DLD1 (cell line): ENCODE results near the gene DLEU7.

Experiments used
- in situ Hi-C: cut with HindIII; loops from 2 replicates; pipeline ENCODE4 v1.10.0; 2017; ENCODE audit warnings: low sequenced_read_pairs

Gene DLEU7

DNA sequence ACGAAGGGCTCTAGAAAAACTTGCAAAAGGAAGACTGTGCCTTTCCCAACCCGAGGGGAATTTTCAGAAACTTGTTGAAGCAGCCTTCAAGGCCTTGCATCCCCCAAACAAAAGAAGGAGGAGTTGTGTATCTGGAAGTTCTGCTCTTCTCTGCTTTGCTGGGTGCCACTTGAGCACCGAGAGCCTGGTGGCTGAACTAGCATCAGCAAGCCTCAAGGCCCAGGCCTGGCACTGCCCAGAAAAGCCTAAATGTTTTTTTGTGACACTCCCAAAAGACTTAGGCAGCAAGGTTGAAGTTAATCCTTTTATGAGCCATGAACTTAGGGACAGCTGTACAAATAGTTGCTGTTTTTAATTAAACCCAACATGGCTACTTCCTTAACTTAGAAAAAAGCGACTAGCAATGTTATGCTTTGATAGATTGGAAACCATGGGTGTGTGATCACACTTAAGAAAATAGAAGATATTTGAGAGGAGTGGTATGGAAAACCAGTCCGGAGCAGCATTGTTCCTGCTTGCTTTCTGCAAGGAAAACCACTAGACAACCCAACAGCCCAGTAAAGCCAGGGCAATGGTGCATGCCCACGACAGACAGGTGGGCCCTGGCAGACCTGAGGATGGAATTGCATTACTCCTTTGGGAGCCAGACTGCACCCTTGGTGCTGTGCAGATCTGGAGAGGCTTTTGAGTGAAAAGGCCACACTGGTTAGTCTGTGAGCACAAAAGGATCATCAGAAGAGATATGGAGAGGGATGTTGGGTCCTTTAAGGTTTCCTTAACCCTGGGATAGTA, 788 bp upstream of the DLEU7 start:
- in situ Hi-C loops: no loop called here

DNA sequence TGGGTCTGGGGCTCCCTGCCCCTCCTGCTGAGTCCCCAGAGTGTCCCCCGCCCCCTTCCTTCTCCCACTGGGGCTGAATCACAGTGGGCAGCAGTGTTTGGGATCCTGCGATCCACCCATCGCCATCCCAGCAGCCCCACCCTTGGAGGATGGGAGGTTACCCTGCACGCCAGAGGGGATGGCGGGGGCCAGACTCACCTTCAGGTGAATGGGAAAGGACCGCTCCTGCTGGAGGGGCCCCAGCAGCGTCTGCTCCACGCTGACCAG, 569 bp downstream of the DLEU7 start:
- in situ Hi-C loops: no loop called here

DNA sequence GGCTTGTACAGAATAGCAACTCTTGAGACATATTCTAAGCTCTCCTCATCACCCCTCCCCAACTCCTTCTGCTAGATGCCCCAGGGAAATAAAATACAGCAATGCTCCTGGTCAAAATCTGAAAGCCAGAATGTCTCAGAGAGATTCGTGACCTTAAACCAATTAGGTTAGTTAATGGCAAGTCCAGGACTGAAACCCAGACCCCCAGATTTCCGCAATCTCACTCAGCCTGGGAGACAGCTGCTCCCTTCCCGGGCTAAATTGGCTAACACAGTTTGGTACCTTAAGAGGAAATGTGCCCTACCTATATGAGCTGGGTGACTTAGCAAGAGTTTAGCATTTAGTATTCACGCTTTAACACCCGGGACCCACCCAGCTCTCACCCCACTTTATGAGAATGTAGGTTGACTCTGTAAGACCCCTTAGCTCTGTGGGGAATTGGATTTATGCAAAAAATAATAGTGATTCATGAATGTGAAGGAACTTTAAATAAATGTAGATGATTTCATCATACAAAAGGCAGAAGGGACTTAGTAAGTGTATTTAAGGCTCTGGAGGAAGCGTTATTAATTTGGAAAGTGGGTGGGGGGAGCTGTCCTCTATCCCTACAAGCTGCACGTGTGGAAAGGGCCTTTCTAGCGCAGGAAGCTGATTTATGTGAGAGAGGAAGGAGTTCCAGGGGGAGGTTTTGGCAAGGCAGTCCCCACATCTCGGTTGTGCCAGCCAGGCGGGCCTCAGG, 1.1 kb downstream of the DLEU7 start:
- in situ Hi-C loops: no loop called here

DNA sequence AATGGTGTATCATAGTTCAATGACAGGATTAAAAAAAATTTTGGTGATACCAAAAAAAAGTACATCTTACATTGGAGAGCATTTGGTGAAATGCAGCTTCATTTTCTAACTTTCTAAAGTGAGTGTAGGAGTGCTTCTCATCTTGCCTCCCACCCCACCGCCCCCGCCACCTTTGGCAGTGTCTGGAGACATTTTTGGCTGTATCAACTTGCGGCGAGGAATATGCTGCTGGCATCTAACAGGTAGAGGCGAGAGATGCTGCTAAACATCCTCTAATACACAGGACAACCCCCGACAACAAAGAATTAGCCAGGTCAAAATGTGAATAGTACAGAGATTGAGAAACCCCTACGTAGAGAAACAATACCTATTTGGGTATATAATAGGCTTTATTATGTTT, 1.7 kb downstream of the DLEU7 start:
- in situ Hi-C loops: no loop called here

DNA sequence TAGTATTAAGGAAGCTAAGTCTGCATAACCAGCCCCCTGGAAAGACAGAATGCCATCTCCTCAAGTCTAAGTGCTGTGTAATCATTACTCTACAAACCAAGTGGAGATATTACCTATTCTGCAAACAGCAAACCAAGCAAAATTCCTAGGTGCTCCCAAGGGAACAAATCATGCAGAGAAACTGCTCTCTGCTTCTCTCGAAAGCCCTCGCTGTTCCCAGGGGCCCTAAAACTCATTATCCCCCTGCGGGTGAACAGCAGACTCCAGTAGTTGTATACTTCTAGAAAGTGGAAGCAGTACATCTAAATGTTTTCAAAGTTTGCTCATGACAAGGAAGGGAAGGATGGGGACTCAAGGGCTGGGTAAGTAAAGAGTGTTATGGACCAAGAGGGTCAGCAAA, 3.2 kb downstream of the DLEU7 start:
- in situ Hi-C loops: no loop called here

DNA sequence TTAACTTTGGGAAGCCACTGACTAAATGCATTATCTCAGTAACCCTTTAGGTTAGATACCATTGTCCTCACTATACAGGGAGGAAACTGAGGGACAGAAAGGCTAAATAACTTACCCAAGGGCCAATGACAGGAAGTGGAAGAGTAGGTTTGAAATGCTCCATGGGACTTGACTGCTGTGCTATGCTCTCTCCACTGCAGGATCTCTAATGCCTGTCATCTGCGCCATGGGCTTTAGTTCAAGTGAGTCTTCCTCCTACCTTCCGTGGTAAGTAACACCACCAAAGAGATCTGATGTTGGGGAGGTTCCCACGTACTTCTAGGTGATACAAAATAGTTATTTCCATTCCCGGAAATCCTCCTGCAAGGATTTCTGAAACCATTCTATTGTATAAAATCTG, 3.7 kb downstream of the DLEU7 start:
- in situ Hi-C loops: no loop called here

DNA sequence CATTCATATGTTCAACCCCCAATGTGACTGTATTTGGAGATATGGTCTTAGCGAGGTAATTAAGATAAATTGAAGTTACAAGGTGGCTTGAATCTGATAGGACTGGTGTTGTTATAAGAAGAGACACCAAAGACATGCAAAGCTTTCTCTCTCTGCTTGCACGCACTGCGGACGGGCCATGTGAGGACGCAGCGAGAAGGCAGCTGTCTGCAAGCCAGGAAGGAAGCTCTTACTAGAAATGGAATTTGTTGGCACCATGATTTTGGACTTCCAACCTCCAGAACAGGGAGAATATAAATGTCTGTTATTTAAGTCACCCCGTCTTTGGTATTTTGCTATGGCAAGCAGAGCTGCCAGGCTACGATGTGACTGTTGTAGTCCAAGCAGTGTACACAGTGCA, 4.8 kb downstream of the DLEU7 start:
- in situ Hi-C loops: no loop called here

DNA sequence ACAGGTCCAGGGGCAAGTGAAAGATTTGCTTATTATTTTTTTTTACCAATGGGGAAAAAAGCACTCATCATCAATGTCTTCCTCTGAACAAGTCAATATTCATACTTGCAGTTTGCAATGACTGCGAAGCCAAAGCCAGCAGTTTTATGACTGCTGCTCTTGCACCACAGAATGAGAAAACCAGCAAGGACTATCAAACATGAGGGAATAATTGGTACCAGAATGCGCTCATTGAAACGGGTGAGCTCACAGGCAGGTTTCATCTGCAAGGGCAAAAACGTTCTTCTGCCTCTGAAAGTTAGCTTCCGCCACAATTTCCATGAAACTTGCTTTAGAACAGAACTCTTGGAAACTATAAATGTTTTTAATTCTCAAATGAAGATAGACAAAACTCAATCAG, 5.5 kb downstream of the DLEU7 start:
- in situ Hi-C loops: no loop called here

DNA sequence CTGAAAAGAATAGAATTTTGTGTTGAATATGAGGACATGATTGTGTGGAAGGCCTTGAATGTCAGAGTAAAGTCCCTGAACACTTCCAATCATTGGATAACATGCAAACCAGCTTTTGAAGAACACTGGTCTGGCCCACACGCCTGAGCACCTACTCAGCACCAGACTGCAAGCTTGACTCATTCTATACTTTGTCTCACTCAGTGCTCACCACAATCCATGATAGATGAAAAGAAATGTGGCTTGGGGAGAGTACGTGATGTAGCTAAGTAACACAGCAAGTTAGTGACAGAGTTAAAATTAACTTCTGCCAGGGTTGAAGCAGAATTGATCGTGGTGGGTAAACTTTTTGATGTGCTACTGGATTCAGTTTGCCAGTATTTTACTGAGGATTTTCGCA, 12.0 kb downstream of the DLEU7 start:
- in situ Hi-C loops: no loop called here

DNA sequence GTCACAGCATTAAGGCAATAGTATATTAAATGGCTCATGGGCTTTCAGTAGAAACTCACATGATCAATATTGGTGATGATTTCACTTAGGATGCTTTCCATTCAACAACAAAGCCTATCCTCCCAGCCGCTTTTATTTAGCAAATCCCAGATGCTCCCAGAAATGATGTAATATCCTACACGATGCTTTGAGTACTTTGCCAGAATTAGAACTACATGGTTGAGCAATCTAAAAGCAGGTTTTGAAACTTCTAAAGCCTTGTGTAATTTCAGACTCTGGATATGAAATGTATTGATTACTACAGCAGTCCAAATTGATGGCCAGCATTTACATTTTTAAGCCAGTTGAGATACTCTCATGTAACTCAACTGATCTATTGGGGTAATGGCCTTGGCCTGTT, 13.6 kb downstream of the DLEU7 start:
- in situ Hi-C loops: no loop called here

DNA sequence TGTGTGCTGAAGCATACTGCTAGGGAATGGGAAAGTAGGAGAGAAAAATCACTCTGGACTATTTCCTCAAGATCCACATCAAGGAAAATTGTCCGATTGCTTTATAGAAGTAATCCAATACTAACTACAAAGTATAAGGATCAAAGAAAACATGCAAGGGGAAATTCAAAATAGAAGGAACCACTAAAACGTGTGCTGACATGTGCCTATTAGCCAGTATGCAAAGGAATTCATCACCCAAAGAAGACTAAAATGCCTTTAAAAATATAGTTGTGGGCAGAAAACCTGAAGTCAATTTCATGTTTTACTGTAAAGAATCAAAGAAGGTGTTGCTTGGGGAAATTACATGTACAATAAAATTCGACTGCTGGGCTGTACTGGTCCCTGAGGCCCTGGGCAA, 14.3 kb downstream of the DLEU7 start:
- in situ Hi-C loops: no loop called here

DNA sequence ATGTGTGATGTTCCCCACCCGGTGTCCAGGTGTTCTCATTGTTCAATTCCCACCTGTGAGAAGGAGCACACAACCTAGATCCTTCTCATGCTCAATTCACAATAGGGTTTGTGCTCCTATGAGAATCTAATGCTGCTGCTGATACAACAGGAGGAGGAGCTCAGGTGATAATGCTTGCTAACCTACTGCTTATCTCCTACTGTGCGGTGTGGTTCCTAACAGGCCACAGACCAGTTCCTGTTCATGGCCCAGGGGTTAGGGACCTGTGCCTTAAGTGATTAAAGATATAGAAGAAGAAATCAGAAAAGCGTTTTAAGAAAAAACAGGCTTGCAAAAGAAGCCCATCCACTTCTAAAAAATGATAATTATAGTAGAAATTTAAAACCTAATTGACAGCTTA, 17.5 kb downstream of the DLEU7 start:
- in situ Hi-C loops: no loop called here

DNA sequence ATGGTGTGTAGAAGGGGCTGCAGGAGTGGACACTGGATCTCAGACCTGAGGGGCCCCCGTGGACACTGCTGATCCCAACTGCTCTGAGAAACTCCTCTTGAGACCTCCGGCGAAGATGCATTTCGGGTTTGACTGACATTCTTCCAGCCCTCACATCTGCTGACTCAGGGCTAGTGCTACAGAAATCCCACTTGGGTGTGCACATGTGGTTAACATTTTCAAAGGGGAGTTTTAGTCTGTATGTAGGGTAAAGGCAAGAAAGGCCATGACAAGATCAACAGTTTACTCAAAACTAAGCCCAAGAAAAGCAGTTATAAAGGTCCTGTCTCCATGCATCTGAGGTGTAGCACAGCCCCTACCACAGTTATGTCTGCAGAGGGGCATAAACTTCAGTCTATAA, 31.2 kb downstream of the DLEU7 start:
- in situ Hi-C loops: no loop called here

DNA sequence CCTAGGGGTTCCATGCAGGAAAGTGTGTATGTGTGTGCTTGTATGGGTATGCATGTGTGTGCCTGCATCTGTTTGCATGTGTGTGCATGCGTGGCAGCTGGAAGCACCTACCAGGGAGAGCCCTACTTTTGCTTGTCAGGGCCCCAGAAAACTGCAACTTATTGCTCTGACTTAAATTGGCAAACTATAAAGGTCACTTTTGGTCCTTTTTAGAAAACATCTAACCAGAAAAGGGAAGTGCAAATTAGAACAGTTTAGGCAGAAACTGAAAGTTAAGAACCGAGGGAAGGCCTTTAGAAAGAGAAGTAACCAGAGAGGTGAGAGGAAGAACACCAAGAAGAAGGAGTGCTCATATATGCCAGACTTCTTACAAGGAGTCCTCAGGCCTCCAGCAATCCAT, 32.5 kb downstream of the DLEU7 start:
- in situ Hi-C loops: no loop called here

DNA sequence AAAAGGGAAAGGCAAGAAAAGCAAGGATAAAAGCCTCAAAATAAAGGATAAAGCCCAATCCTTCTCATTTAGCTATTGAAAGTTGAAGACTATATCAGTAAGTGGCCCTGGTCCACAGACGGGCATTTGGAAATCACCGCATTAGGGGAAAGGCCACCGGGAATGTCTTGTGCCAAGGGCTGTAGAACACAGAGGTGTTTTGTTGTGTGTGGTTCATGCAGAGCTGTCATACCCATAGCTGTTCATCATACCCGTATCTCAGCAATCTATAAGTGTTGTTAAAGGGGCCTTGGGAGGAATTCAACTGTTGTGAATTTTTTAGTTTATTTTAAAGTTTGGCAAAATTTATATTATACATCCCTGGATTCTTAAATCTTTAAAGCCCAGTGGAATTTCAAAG, 33.0 kb downstream of the DLEU7 start:
- in situ Hi-C loops: no loop called here

DNA sequence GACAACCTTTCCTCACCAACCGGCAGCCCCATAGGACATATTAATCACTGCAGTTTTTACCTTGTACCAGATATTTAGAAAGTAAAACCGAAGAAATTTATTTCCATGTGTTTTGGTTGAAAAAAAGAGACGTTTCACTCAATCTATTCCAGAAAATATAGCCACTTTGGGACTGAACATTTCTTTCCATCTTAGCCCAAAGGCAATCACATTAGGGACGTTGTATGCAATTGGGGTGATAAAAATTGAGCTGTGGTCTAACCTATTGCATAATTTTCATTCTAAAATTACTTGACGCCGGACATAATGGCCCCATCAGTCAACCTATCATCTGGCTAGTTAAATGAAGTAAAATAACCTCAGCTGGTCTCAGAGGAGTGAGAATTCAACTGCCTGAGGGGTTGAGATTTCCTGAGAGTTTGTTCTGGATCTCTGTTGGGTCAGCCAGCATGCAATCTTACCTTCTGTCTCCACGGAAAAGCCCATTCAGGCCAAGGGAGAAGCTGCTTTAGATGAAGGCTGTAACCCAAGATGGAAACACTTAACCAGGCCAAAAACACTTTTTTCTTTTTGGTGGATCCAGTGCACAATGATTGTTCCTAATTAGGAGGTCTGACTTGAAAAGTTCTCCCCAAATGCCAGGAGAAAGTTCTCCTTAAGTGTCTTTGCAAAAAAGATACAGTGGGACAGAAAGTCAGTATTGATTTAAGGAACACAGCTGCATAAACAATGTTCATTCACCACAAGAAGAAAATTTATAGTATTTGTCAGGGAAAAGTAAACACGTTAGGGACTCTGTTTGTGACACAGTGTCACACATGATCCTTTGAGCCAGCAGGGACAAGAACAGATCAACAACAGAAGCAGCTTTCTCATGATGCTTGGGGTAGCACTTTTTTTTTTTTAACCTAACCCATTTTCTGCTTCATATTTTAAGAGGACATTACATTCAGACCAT, 34.1 kb downstream of the DLEU7 start:
- in situ Hi-C loops: loop anchor here (5.0 kb wide), 1 partner anchor 63 kb away; no protein-coding TSS in a partner anchor

DNA sequence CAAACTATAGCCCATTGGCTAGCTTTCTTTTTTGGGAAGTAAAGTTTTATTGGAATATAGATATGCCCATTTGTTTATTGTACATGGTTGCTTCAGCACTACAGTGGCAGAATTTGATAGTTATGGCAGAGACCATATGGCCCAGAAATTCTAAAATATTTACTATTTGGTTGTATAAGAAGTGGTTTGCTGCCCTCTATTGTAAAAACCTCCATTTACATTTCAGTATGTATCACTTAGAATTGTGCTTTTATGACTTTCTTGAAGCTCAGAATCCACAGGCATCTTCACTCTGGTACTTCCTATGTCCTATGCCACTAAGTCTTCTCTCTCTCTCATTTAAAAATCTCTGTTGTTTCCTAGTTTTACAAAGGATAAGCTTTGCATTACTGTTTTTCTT, 37.7 kb downstream of the DLEU7 start:
- in situ Hi-C loops: loop anchor here (5.0 kb wide), 1 partner anchor 66 kb away; no protein-coding TSS in a partner anchor

DNA sequence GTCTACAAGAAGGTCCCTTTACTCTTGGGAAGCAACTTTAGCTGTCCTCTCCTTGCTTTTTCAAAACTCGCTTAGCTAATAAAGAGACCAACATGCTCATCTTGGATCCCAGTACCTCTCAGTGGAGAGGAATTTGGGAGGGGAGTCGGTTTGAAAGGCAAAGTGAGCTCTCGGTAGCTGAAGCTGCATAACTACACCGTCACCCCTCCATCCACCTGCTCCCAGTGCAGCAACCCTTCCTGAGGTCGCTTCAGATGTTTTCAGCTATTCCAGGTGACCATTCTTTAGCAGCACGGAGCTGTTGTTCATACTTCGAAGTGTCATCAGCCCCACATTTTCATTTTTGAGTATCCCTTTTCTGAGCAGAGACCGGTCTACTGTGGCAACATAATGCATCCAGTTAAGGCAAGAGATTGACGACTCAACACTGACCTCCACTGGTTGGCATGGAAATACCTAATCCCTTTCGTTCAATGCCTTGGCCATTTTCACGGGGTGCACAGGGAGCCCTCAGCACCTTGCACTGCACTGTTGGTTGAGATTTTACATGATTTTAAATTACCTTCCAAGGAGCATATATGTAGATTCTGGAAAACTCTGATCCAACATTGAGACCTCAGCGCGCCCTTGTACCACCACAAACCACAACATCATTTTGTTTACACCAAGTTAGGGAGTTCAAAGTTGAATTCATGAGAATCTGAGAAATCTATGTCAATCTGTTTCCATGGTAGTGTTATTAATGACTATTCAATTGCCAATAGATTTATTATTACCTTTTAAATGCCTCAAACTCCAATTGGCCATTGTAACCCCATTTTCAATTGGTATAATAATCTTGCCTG, 42.2 kb downstream of the DLEU7 start:
- in situ Hi-C loops: no loop called here

DNA sequence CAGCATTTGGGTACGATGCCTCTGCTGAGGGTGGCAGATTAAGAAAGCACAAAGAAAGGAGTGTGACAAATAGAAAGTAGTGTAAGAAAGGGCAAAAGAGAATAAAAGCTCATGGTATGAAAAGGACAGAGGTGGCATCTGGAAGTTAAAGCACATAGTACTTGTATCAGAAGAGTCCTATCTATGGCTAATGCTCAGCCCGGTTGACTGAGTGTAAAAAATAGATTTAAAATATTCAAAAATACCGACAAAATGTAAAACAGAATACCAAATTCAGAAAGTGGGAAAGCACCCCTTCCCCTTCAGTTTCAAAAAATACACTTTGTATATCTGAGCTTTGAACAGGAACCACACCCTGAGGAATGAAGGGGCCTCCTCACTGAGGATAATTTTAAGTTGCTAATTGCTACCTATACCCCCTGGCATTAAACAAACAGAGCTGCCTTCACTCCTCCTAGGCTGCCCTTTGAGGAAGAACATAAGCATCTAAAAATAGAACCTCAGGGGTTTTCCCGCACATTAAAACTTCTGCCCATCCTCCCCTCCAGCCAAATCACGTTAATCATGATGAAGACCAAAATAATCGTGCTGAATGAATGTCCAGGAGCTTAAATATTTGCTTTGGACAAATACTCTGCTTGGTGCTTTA, 43.3 kb downstream of the DLEU7 start:
- in situ Hi-C loops: no loop called here

DNA sequence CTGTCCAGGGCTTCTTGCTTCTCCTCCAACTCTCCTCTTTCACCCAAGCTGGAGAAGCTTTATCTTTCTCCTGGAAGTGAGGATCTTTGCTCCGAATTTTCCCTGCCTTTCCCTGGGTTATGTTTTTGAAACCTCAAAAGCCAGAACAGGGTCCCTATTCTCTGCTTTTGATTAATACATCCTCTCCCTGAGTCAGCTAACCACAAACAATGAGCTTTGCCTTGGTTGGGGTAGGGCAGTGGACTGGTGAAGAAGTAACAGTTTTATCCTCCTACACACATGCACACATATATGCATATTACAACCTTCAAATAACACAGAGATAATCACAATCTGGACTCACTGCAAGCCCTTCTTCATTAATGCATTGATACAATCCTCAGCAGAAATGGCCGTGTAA, 44.6 kb downstream of the DLEU7 start:
- in situ Hi-C loops: loop anchor here (25.0 kb wide), 1 partner anchor 812 kb away; the partner anchor contains the start of gene TRIM13
